Astrocyte (in vitro differentiated cells and primary cell): ENCODE data around the gene KIAA0319L. TPM values are rescaled to one million over a fixed set of nuclear protein-coding genes. Genes with fewer than 3 reads are reported as not detected.
A peak's percentile ranks its signal among the peaks of the same experiment; 100 is the strongest.

Source experiments
- DNase-seq: peaks from one replicate; pipeline ENCODE4 v3.0.0-alpha.2; 2010; ENCODE audit warnings: low read depth
- FAIRE-seq: peaks from 2 replicates; lab custom pipeline; 2011; peaks lifted over from hg19 to GRCh38; lab: Jason Lieb, UNC
- H2AFZ ChIP-seq: 2 replicates; pipeline ENCODE4 v1.6.0; 2012; ENCODE audit warnings: low read depth, low read length, inconsistent platforms
- H3K27ac ChIP-seq: 2 replicates; pipeline ENCODE4 v1.5.1; 2011; ENCODE audit warnings: low read depth, low read length, inconsistent platforms
- H3K27me3 ChIP-seq: 2 replicates; pipeline ENCODE4 v1.6.0; 2011; ENCODE audit warnings: low read length, inconsistent platforms; ENCODE audit not compliant: insufficient read depth
- H3K36me3 ChIP-seq: 2 replicates; pipeline ENCODE4 v1.5.1; 2011; ENCODE audit warnings: low read length, inconsistent platforms; ENCODE audit not compliant: insufficient read depth
- H3K4me1 ChIP-seq: 2 replicates; pipeline ENCODE4 v1.5.1; 2011; ENCODE audit warnings: low read length, inconsistent platforms; ENCODE audit not compliant: insufficient read depth
- H3K4me2 ChIP-seq: 2 replicates; pipeline ENCODE4 v1.6.0; 2012; ENCODE audit warnings: low read length, inconsistent platforms
- H3K4me3 ChIP-seq: 2 replicates; pipeline ENCODE4 v1.5.1; 2011; ENCODE audit warnings: low read depth, mild to moderate bottlenecking, low read length, inconsistent platforms; ENCODE audit not compliant: insufficient read depth
- H3K79me2 ChIP-seq: 2 replicates; pipeline ENCODE4 v1.6.0; 2012; ENCODE audit warnings: mild to moderate bottlenecking, low read length, inconsistent platforms; ENCODE audit not compliant: insufficient read depth
- H3K9ac ChIP-seq: 2 replicates; pipeline ENCODE4 v1.6.0; 2012; ENCODE audit warnings: mild to moderate bottlenecking, low read length, inconsistent platforms
- H3K9me3 ChIP-seq: 2 replicates; pipeline ENCODE4 v1.5.1; 2012; ENCODE audit warnings: low read depth, mild to moderate bottlenecking, low read length, inconsistent platforms; ENCODE audit not compliant: insufficient read depth
- H4K20me1 ChIP-seq: 2 replicates; pipeline ENCODE4 v1.6.0; 2012; ENCODE audit warnings: low read length, inconsistent platforms; ENCODE audit not compliant: insufficient read depth
- H3K27ac Mint-ChIP-seq: one replicate; pipeline ENCODE4 v1.8.0; 2021; ENCODE audit warnings: mild to moderate bottlenecking, mixed read lengths; ENCODE audit not compliant: unreplicated experiment
- H3K27me3 Mint-ChIP-seq: one replicate; pipeline ENCODE4 v1.8.0; 2021; ENCODE audit warnings: low read depth, mixed read lengths; ENCODE audit not compliant: unreplicated experiment
- H3K36me3 Mint-ChIP-seq: one replicate; pipeline ENCODE4 v1.8.0; 2021; ENCODE audit warnings: low read depth, mixed read lengths; ENCODE audit not compliant: unreplicated experiment
- H3K4me1 Mint-ChIP-seq: one replicate; pipeline ENCODE4 v1.8.0; 2021; ENCODE audit warnings: low read depth, mixed read lengths; ENCODE audit not compliant: unreplicated experiment
- H3K4me3 Mint-ChIP-seq: one replicate; pipeline ENCODE4 v1.8.0; 2021; ENCODE audit warnings: mild to moderate bottlenecking, moderate library complexity, mixed read lengths; ENCODE audit not compliant: unreplicated experiment
- H3K9me3 Mint-ChIP-seq: one replicate; pipeline ENCODE4 v1.8.0; 2021; ENCODE audit warnings: mild to moderate bottlenecking, mixed read lengths; ENCODE audit not compliant: unreplicated experiment
- CTCF ChIP-seq: IDR thresholded peaks from 2 replicates; pipeline ENCODE4 v1.5.1; 2011; ENCODE audit warnings: low read depth, mild to moderate bottlenecking, inconsistent platforms, low read length, moderate library complexity; ENCODE audit not compliant: insufficient read depth
- EZH2 ChIP-seq: IDR thresholded peaks from 2 replicates; pipeline ENCODE4 v1.6.1; 2012; ENCODE audit warnings: mild to moderate bottlenecking, low read length, inconsistent platforms; ENCODE audit not compliant: insufficient read depth
- total RNA-seq: library from RNA; stranded (reverse); gene quantifications from 2 replicates; pipeline ENCODE4 v1.2.1, GENCODE V29; 2021

The KIAA0319L gene
- total RNA-seq, 1 donor from 2014 or later, result 42.5 TPM

- peak overlapping the region; percentile 22 for H3K4me3 Mint-ChIP-seq
- Histone ChIP-seq H3K4me2 (no peak overlapping the region), H3K27ac (no peak overlapping the region), H3K36me3 (no peaks in the 10 kb centered on the region), H3K79me2 (no peaks in the 10 kb centered on the region), H3K27me3 (peaks cover 71% of the 10 kb centered on the region), H3K4me3 (no peak overlapping the region), H4K20me1 (peaks cover 14% of the 10 kb centered on the region), H3K9me3 (no peaks in the 10 kb centered on the region), H3K9ac (no peak overlapping the region), H3K4me1 (peaks cover 13% of the 10 kb centered on the region), H2AFZ (no peak overlapping the region)
- no peak overlapping the region for H3K27ac Mint-ChIP-seq
- peaks cover 18% of the 10 kb centered on the region for H3K4me1 Mint-ChIP-seq
- FAIRE-seq (no peak), DNase-seq (no peak)
- peaks cover 4% of the 10 kb centered on the region for H3K36me3 Mint-ChIP-seq
- H3K27me3 Mint-ChIP-seq, result peaks cover 57% of the 10 kb centered on the region
- TF ChIP-seq CTCF (no peak), EZH2 (no peak)
- H3K9me3 Mint-ChIP-seq, result peaks cover 6% of the 10 kb centered on the region
Measured at GRCh38 chr1:35575416-35575958, 18.3 kb upstream of the KIAA0319L start.

GRCh38 chr1:35574655-35575415 lies 17.6 kb upstream of the KIAA0319L start:
- H3K4me1 Mint-ChIP-seq, result peaks cover 20% of the 10 kb centered on the region
- peaks cover 4% of the 10 kb centered on the region for H3K36me3 Mint-ChIP-seq
- peaks cover 13% of the 10 kb centered on the region for H3K4me1 ChIP-seq
- no peak overlapping the region for H3K27ac ChIP-seq
- peaks cover 18% of the 10 kb centered on the region for H4K20me1 ChIP-seq
- H3K9me3 ChIP-seq, result no peaks in the 10 kb centered on the region
- TF ChIP-seq CTCF (no peak), EZH2 (peak; percentile 28)
- peaks cover 6% of the 10 kb centered on the region for H3K9me3 Mint-ChIP-seq
- no peaks in the 10 kb centered on the region for H3K79me2 ChIP-seq
- H3K4me2 ChIP-seq, result no peak overlapping the region
- peak overlapping the region; percentile 22 for H3K4me3 Mint-ChIP-seq
- H3K27me3 ChIP-seq, result peaks cover 71% of the 10 kb centered on the region
- no peak overlapping the region for H3K27ac Mint-ChIP-seq
- no peak overlapping the region for H3K4me3 ChIP-seq
- DNase-seq (no peak), FAIRE-seq (no peak)
- H3K36me3 ChIP-seq, result no peaks in the 10 kb centered on the region
- H3K27me3 Mint-ChIP-seq, result peaks cover 61% of the 10 kb centered on the region
- H2AFZ ChIP-seq, result no peak overlapping the region
- H3K9ac ChIP-seq, result no peak overlapping the region
